Upper lobe of right lung (tissue), 1 donor: ENCODE results near the gene PNMA8A. TPM values are rescaled to one million over a fixed set of nuclear protein-coding genes. Genes with fewer than 3 reads are reported as not detected.

Source experiments
- ATAC-seq: fragments of 200-7000 bp; cut with Tn5 transposase; one replicate; pipeline ENCODE4 v1.9.1; 2020; ENCODE audit warnings: mild to moderate bottlenecking, moderate library complexity
- DNase-seq: peaks from one replicate; pipeline ENCODE4 v3.0.0-alpha.2; 2020
- H3K27ac ChIP-seq: fragments of 200-600 bp; one replicate; pipeline ENCODE4 v1.8.0; 2022
- H3K27me3 ChIP-seq: fragments of 200-600 bp; one replicate; pipeline ENCODE4 v1.8.0; 2022; ENCODE audit warnings: mild to moderate bottlenecking
- H3K36me3 ChIP-seq: fragments of 200-600 bp; one replicate; pipeline ENCODE4 v1.8.0; 2022
- H3K4me1 ChIP-seq: fragments of 200-600 bp; one replicate; pipeline ENCODE4 v1.8.0; 2022
- H3K4me3 ChIP-seq: fragments of 200-600 bp; one replicate; pipeline ENCODE4 v1.8.0; 2022; ENCODE audit warnings: mild to moderate bottlenecking
- H3K9me3 ChIP-seq: fragments of 200-600 bp; one replicate; pipeline ENCODE4 v1.8.0; 2022
- intact Hi-C: fragments of 100-400 bp; cut with DNase I; formaldehyde crosslinking; loops from one replicate; pipeline ENCODE4 v1.11.0; 2022
- total RNA-seq: library from RNA; stranded (reverse); fragmentation: NEBNext Ultra II Directional; extraction: Animal tissue kit (Norgen Biotek cat#: 25700); gene quantifications from one replicate; pipeline ENCODE4 v1.2.1, GENCODE V29; 2021
- TF ChIP-seq, protein P1 (sequence below): fragments of 200-600 bp; IDR thresholded peaks from one replicate; pipeline ENCODE4 v1.8.0; 2022; ENCODE audit warnings: antibody characterized with exemption
- donor health status: DM: no; HTN: yes; CAD: no; lungs with severe emphysema.

PNMA8A gene
- total RNA-seq, 1 donor from 2014 or later = 1.8 TPM

DNA sequence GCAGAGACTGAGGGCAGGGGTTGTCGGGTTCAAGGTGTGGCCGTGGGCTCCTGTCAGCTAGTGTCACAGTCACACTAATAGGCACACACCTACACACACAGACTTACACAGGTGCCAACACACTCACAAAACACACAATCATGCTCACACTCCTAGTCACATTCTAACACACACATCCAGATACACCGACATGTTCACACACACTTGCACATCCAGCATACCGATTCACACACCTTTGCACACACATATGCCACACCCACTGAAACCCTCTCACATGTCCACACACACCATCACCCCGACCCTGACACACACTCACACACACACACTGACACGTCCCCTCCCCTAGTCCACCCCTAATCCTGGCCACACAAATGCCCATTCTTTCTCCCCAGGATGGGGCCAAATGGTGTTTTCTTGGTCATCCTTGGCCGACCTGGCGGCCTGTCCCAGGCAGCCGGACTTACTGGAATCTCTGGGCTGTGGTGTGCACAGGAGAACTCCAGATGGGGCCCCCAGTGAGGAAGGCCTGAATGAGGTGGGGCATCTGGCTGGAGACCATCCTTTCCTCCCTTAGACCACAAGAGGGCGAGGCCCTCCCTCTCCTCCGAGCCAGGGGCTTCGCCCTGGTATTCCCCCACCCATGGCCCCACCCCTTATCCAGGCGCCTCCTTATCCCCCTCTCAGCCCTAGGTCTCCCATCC lies 43.4 kb upstream of the PNMA8A start:
- ATAC-seq (no peak), DNase-seq (no peak)
- Histone ChIP-seq H3K4me1 (peaks cover 3% of the 10 kb centered on the region), H3K27ac (no peak overlapping the region), H3K4me3 (no peak overlapping the region), H3K36me3 (no peaks in the 10 kb centered on the region), H3K27me3 (peaks cover 11% of the 10 kb centered on the region), H3K9me3 (no peaks in the 10 kb centered on the region)
- intact Hi-C loops = no loop called here
- TF ChIP-seq, protein P1, sequence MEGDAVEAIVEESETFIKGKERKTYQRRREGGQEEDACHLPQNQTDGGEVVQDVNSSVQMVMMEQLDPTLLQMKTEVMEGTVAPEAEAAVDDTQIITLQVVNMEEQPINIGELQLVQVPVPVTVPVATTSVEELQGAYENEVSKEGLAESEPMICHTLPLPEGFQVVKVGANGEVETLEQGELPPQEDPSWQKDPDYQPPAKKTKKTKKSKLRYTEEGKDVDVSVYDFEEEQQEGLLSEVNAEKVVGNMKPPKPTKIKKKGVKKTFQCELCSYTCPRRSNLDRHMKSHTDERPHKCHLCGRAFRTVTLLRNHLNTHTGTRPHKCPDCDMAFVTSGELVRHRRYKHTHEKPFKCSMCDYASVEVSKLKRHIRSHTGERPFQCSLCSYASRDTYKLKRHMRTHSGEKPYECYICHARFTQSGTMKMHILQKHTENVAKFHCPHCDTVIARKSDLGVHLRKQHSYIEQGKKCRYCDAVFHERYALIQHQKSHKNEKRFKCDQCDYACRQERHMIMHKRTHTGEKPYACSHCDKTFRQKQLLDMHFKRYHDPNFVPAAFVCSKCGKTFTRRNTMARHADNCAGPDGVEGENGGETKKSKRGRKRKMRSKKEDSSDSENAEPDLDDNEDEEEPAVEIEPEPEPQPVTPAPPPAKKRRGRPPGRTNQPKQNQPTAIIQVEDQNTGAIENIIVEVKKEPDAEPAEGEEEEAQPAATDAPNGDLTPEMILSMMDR = no peak

DNA sequence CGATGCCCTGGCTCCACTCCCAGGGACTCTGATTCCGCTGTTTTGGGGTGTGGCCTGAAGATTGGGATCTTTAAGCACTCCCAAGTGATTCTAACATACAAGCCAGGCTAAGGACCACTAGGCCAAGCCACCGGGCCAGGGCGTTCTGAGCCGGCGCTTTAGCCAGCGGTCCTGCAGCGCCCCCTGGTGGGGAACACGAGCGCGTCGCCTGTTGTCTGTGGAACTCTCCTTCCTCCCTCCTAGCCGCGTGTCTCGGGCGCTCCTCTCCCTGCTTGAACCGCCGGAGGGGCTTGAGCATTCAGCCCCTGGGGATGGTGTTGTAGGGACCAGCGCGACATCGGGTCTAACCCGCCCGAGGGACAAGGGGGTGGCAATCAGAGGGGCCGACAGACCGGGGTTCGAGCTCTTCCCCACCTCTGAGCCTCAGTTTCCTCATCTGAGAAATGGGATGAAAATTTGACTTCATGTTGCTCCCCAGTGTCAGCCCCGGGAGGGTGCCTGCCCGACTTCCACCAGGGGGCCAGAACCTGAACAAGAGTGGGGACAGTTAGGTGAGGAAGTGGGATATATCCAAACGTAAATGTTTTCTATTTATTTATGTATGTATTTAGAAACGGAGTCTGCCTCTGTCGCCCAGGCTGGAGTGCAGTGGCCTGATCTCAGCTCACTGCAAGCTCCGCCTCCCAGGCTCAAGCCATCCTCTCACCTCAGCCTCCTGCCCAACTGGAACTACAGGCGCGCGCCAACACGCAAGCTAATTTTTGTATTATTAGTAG lies 42.3 kb upstream of the PNMA8A start:
- no peaks in the 10 kb centered on the region for H3K9me3 ChIP-seq
- peaks cover 3% of the 10 kb centered on the region for H3K4me1 ChIP-seq
- ATAC-seq (peak; percentile 96), DNase-seq (peak; percentile 91)
- H3K27ac ChIP-seq = no peak overlapping the region
- H3K4me3 ChIP-seq = no peak overlapping the region
- no peaks in the 10 kb centered on the region for H3K36me3 ChIP-seq
- H3K27me3 ChIP-seq = peaks cover 11% of the 10 kb centered on the region
- intact Hi-C loops = no loop called here
- TF ChIP-seq, protein P1 = peak; percentile 97

DNA sequence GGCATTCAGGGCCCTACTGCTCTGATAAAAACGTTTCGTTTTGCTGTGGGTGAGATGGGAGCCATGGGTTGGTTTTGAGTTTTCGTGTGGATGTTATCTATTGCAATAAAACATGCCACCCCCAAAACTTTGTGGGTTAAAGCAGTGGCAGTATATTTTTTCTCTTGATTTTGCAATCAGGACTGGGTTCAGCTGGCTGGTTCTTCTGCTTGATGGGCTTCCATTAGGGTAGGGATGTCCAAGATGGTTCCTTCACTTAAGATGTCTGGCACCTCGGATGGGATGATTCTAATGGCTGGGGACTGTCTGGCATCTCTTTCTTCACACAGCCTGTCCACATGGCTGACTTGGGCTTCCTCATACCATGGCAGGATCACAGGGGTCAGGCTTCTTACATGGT lies 39.9 kb upstream of the PNMA8A start:
- H3K27ac ChIP-seq = no peak overlapping the region
- TF ChIP-seq, protein P1 = no peak
- H3K9me3 ChIP-seq = no peaks in the 10 kb centered on the region
- no peaks in the 10 kb centered on the region for H3K36me3 ChIP-seq
- peaks cover 3% of the 10 kb centered on the region for H3K4me1 ChIP-seq
- intact Hi-C loops = no loop called here
- peaks cover 11% of the 10 kb centered on the region for H3K27me3 ChIP-seq
- ATAC-seq (no peak), DNase-seq (no peak)
- no peak overlapping the region for H3K4me3 ChIP-seq

GRCh38 chr19:46508206-46508605 lies 36.8 kb upstream of the PNMA8A start:
- DNase-seq (no peak), ATAC-seq (no peak)
- no peaks in the 10 kb centered on the region for H3K4me1 ChIP-seq
- intact Hi-C loops = no loop called here
- H3K27ac ChIP-seq = no peak overlapping the region
- H3K36me3 ChIP-seq = no peaks in the 10 kb centered on the region
- TF ChIP-seq, protein P1 = no peak
- no peaks in the 10 kb centered on the region for H3K9me3 ChIP-seq
- H3K27me3 ChIP-seq = no peaks in the 10 kb centered on the region
- no peak overlapping the region for H3K4me3 ChIP-seq

DNA sequence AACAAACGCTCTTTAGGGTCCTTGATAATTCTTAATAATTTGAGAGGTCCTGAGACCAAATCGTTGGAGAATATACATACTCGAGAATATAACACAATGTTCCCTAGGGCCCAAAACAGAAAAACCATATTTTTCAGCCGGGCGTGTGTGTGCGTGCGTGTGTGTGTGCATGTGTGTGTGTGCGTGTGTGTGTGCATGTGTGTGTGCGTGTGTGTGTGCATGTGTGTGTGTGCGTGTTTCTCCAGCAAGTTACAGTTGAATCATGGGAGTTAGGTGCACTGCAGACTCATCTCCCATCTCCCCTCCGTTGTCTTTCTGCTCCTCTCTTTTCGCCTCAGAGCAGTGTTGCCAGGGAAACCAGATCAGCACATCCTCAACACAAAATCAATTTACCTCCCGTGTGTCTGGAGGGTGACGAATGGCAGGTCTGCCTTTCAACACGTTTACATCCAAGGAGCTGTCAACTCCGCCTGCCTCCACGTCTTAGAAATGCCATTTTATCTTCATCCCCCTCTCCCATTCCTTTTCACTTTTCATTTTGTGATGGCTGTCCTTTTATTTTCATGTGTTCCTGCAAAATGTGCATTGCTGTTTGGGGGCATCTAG lies 32.6 kb upstream of the PNMA8A start:
- DNase-seq = no peak
- TF ChIP-seq, protein P1 = no peak
- no peaks in the 10 kb centered on the region for H3K27me3 ChIP-seq
- no peaks in the 10 kb centered on the region for H3K9me3 ChIP-seq
- H3K36me3 ChIP-seq = no peaks in the 10 kb centered on the region
- no peaks in the 10 kb centered on the region for H3K4me1 ChIP-seq
- H3K4me3 ChIP-seq = no peak overlapping the region
- ATAC-seq = no peak
- H3K27ac ChIP-seq = no peak overlapping the region
- intact Hi-C loops = no loop called here
